ENCODE measurements around the gene MAPK8. TPM values are rescaled to one million over a fixed set of nuclear protein-coding genes. Genes with fewer than 3 reads are reported as not detected.

The MAPK8 gene
- total and polyA plus RNA-seq, 2 of the 4 experiments (the other 2 are of a cell fraction), result 41.5 to 54.7 TPM

- no peak overlapping the region for H2BK20ac ChIP-seq (ENCODE audit: low read depth, low read length)
- H3K9me3 ChIP-seq (ENCODE audit: control insufficient read depth, insufficient read depth, low read length), result no peaks in the 10 kb centered on the region
- no peak overlapping the region for H2AK5ac ChIP-seq (ENCODE audit: low read depth, low read length)
- peaks cover 4% of the 10 kb centered on the region in 2 experiments; a peak in 1 of 4 replicates for H3K79me1 ChIP-seq (ENCODE audit: low read depth in 1 of 2, low read length in 2 of 2)
- no peak overlapping the region for H3K23ac ChIP-seq (ENCODE audit: low read depth, low read length)
- POLR2A ChIA-PET (ENCODE audit: unreplicated experiment), result interaction anchor here (0.5 kb wide), 1 partner anchor 158 kb away, joined by 3 read pairs; no protein-coding TSS in a partner anchor
- intact Hi-C loops (cut with micrococcal nuclease), result no loop called here
- CTCF ChIA-PET, result interaction anchor here (1.2 kb wide), 1 partner anchor 12 kb away, joined by 3 read pairs; no protein-coding TSS in a partner anchor
- H3K36me3 ChIP-seq (ENCODE audit: control insufficient read depth, insufficient read depth, low read length), result peaks cover 4% of the 10 kb centered on the region
- BruUV-seq (replicated peaks), result no TSS peak
- H2AK9ac ChIP-seq (replicated peaks; ENCODE audit: low read depth, low read length, poor library complexity), result no peak overlapping the region
- no peak overlapping the region for H3K14ac ChIP-seq (replicated peaks; ENCODE audit: low read depth, low read length)
- no peaks in the 10 kb centered on the region for H3K27me3 ChIP-seq (ENCODE audit: control insufficient read depth, insufficient read depth, low read length)
- no peaks in the 10 kb centered on the region; the same call in none of the 2 replicates for H3K4me1 ChIP-seq (ENCODE audit: control insufficient read depth, insufficient read depth, low read length)
- H3K4me2 ChIP-seq (ENCODE audit: low read depth, low read length), result no peak overlapping the region
- H2BK15ac ChIP-seq (ENCODE audit: low read depth, low read length), result no peak overlapping the region
- H3K9ac ChIP-seq (ENCODE audit: low read depth, low read length), result no peak overlapping the region
- H2AFZ ChIP-seq (replicated peaks; ENCODE audit: low read length, poor library complexity), result no peak overlapping the region
- DNase-seq, result peak; percentile 47
- dilution Hi-C loops (cut with HindIII; ENCODE audit: low sequenced_read_pairs, unreplicated experiment), result no loop called here
- H2BK120ac ChIP-seq (ENCODE audit: low read depth, low read length), result no peak overlapping the region
- no peak overlapping the region for H4K5ac ChIP-seq (ENCODE audit: low read depth, low read length)
- TF ChIP-seq CEBPB (IDR thresholded peaks at IDR 0.05; ENCODE audit: low read depth, low read length) (no peak), RAD21 (IDR thresholded peaks at IDR 0.05; ENCODE audit: low read length) (no peak), BHLHE40 (IDR thresholded peaks at IDR 0.05; ENCODE audit: low read depth, low read length) (no peak), SMC3 (IDR thresholded peaks at IDR 0.05; ENCODE audit: low read depth, low read length) (no peak), MAFK (IDR thresholded peaks at IDR 0.05; ENCODE audit: low read depth, low read length) (no peak), USF2 (IDR thresholded peaks at IDR 0.05; ENCODE audit: low read depth, low read length) (no peak), RCOR1 (IDR thresholded peaks at IDR 0.05; ENCODE audit: insufficient replicate concordance, low read length) (no peak), CTCF (conservative IDR thresholded peaks at IDR 0.05; ENCODE audit: low read depth, low read length) (no peak), POLR2A (IDR thresholded peaks at IDR 0.05; ENCODE audit: low read depth, low read length) (no peak), RFX5 (IDR thresholded peaks at IDR 0.05; ENCODE audit: low read depth, low read length) (no peak), FOS (IDR thresholded peaks at IDR 0.05; ENCODE audit: low read depth, low read length) (no peak), ELK1 (IDR thresholded peaks at IDR 0.05; ENCODE audit: borderline replicate concordance, low read depth, low read length) (no peak), NFE2L2 (IDR thresholded peaks at IDR 0.05; ENCODE audit: low read depth, low read length) (no peak), MXI1 (IDR thresholded peaks at IDR 0.05; ENCODE audit: borderline replicate concordance, low read depth, low read length) (no peak), CHD1 (IDR thresholded peaks at IDR 0.05; ENCODE audit: low read depth, low read length) (no peak), MAZ (IDR thresholded peaks at IDR 0.05; ENCODE audit: borderline replicate concordance, low read depth, low read length) (no peak)
- H3K56ac ChIP-seq (ENCODE audit: extremely low read depth, insufficient read depth, low read length), result no peak overlapping the region
- ATAC-seq (ENCODE audit: low read depth), result peak; percentile 60
- no peak overlapping the region for H3K4ac ChIP-seq (ENCODE audit: low read depth, low read length)
- H3K27ac ChIP-seq (ENCODE audit: insufficient read depth, low read length), result no peak overlapping the region
- in situ Hi-C loops (cut with MboI; ENCODE audit: low sequenced_read_pairs), result no loop called here
- no peak overlapping the region for H4K8ac ChIP-seq (ENCODE audit: low read depth in 2 of 2, low read length in 2 of 2)
- no peaks in the 10 kb centered on the region for H4K20me1 ChIP-seq (ENCODE audit: insufficient read depth, low read length)
- no peak overlapping the region for H2BK5ac ChIP-seq (ENCODE audit: low read depth, low read length, poor library complexity, severe bottlenecking)
- H3K4me3 ChIP-seq (ENCODE audit: insufficient read depth, low read depth, low read length), result no peak overlapping the region
- 0 out of 2 replicates have a peak, but pooled peaks cover 3% of the 10 kb centered on the region for H3K9me1 ChIP-seq (ENCODE audit: insufficient read depth, low read length)
- H4K91ac ChIP-seq (ENCODE audit: insufficient read depth, low read depth, low read length), result no peak overlapping the region
- H3K18ac ChIP-seq (ENCODE audit: low read depth, low read length), result no peak overlapping the region
These were observed 125.4 kb downstream of the MAPK8 start for GRCh38 chr10:48431871-48432270.

All from IMR-90 (cell line).